NCI-H774 (cell line): ENCODE measurements around the gene MORN3.

Experiments
- DNase-seq: peaks from one replicate; lab custom pipeline; 2025; lab: John Stamatoyannopoulos, UW

Gene MORN3

DNA sequence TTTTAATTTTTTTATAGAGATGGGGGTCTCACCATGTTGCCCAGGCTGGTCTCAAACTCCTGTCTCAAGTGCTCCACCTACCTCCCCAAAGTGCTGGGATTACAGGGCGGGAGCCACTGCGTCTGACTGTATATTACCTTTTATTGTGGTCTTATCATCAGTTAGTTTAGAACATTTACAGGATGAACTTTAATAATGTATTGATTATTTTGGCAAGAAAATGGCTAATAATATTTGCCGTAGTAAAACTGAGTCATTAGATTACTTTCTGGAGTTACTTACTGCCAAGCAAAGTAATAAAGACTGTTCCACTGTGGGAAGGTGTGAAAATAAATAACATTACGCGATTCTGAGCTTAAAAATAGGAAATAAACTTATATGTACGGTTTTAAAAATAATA is 66.7 kb downstream of the MORN3 start:
- DNase-seq, result no peak

DNA sequence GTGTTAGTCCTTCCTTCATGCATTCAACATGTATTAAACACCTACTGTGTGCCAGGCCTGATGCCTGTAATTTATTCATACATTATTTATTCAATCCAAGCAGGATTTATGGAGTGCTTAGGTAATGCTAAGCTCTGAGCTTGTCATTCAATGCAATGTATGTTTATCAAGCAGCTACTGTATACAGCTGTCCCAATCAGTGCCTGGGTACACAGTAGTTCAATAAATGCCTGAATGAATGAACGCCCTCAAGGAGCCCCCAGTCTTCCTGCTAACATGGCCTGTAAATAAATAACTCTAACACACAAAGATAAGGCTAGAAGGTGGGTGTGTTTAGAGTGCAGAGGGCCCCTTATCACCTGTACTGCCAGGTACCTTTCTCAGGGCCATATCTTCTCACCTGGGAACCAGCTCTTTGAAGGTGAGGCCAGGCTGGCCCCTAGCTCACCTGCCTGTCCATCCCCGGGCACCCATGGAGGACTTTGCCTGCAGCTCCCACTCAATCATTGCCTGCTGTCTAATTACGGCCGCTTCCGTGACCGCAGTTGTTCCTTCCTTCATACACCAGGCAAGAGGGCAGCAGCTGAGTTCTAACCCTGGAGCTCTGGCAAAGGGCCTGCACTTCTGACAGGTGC is 68.6 kb downstream of the MORN3 start:
- DNase-seq, result no peak
